ENCODE data around the gene MLLT1.

The MLLT1 gene

DNA sequence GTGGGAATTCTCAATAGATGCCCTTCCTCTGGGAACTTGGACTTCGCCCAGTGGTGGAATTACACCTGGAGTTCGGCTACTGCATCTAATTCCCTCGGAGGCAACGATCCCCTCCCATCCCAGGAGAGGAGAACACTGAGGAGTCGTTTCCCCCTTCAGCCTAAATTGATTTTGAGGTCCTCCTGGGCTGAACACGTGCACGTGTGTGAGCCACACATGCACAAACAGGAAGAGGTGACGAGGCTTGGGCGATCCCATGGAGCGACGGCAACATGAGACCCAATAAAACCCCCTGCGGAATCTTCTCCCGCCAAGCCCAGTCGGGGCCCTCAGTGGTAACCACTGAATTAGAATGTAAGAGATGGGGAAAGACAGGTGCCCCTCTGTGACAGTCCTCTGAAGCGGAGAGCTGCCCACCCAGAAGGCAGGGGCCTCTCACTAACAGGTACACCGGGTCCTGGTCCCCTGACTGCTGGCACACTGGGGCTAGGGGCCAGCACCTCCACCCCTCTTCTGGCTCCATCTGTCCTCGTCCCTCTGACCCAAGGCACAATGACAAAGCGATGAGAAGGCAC lies 4.5 kb downstream of the MLLT1 start:
- Histone ChIP-seq H3K36me3 (ENCODE audit: insufficient read depth, low read length) (0 out of 2 replicates have a peak, but pooled peaks cover 1% of the 10 kb centered on the region), H3K79me2 (ENCODE audit: control insufficient read depth, insufficient read depth, low read length, unreplicated experiment) (peaks cover 81% of the 10 kb centered on the region), H2AFZ (ENCODE audit: low read length, unreplicated experiment) (no peak overlapping the region), H3K4me1 (ENCODE audit: control insufficient read depth, insufficient read depth, low read length, unreplicated experiment) (peaks cover 73% of the 10 kb centered on the region), H3K27ac (ENCODE audit: low read depth, low read length) (peak overlapping the region; percentile 97), H3K27me3 (ENCODE audit: insufficient read depth, low read length) (no peaks in the 10 kb centered on the region), H3K4me3 (ENCODE audit: low read depth, low read length) (no peak overlapping the region)

DNA sequence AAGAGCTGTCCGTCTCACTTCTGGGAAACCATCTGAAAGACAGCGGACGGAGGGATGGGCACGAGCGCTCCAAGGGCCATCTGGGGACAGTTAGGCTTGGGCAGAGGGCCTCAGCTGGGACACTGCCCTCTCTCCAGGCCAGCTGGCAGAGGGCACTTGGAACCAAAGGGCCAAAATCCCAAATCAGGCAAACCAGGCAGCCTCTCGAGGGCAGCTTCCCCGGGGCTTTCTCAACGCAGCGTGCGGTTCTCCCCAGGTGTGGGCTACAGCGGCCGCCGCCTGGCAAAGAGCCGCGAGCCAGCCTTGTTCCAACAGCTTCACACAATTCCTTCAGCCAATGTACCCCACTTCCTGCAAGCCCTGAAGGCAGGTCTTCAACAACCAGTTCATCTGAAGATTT lies 5.0 kb downstream of the MLLT1 start:
- Histone ChIP-seq H3K27me3 (ENCODE audit: insufficient read depth, low read length) (no peaks in the 10 kb centered on the region), H3K4me3 (ENCODE audit: low read depth, low read length) (peak overlapping the region; percentile 58; the same call in 1 of the 2 replicates), H3K27ac (ENCODE audit: low read depth, low read length) (peak overlapping the region; percentile 97), H3K79me2 (ENCODE audit: control insufficient read depth, insufficient read depth, low read length, unreplicated experiment) (peaks cover 86% of the 10 kb centered on the region), H2AFZ (ENCODE audit: low read length, unreplicated experiment) (no peak overlapping the region), H3K36me3 (ENCODE audit: insufficient read depth, low read length) (0 out of 2 replicates have a peak, but pooled peaks cover 3% of the 10 kb centered on the region), H3K4me1 (ENCODE audit: control insufficient read depth, insufficient read depth, low read length, unreplicated experiment) (peaks cover 78% of the 10 kb centered on the region)

DNA sequence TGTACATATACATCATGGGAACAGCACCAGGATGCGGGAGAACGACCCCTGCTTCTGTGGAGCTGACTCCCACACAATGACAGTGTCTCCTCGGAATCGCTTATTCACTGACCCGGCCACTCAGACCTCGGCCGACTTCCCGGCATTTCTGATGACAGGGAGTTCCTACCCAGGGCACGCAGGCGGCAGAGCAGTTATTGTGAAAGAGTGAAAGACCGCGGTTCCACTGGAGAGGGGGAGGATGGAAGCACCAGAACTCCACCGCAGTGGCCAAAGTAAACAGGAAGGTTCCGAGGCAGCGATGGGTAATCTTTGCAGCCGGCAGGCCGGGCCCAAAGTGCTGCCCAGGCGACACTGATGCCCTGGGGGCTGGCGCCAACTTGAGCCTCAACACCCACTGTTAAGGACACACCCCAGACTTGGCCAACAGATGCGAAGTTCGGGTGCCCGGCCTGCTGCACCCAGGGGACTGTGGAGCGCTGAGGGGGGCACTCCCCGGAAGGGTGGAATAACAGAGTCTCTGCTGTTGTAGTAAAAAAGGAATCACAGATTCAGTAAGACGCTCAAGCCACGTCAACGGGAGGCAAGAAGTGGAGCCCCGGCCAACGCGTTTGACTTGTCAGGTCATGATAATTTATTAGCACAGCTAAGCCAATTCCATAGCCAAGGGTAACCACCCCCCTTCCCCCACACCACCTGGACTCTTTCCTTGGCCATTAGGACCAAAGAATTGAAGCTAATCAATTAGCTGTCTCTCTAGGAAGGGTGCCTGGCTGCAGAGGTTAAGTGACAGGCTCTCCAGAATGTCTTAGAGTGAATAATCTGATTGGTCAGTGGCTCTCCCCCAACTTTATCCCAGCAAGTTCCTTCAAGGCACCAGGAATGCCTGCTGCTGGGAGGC lies 5.8 kb downstream of the MLLT1 start:
- 0 out of 2 replicates have a peak, but pooled peaks cover 3% of the 10 kb centered on the region for H3K36me3 ChIP-seq (ENCODE audit: insufficient read depth, low read length)
- H3K4me1 ChIP-seq (ENCODE audit: control insufficient read depth, insufficient read depth, low read length, unreplicated experiment) = peaks cover 78% of the 10 kb centered on the region
- peak overlapping the region; percentile 97 for H3K27ac ChIP-seq (ENCODE audit: low read depth, low read length)
- H3K4me3 ChIP-seq (ENCODE audit: low read depth, low read length) = peak overlapping the region; percentile 70
- H2AFZ ChIP-seq (ENCODE audit: low read length, unreplicated experiment) = no peak overlapping the region
- peaks cover 88% of the 10 kb centered on the region for H3K79me2 ChIP-seq (ENCODE audit: control insufficient read depth, insufficient read depth, low read length, unreplicated experiment)
- H3K27me3 ChIP-seq (ENCODE audit: insufficient read depth, low read length) = no peaks in the 10 kb centered on the region

DNA sequence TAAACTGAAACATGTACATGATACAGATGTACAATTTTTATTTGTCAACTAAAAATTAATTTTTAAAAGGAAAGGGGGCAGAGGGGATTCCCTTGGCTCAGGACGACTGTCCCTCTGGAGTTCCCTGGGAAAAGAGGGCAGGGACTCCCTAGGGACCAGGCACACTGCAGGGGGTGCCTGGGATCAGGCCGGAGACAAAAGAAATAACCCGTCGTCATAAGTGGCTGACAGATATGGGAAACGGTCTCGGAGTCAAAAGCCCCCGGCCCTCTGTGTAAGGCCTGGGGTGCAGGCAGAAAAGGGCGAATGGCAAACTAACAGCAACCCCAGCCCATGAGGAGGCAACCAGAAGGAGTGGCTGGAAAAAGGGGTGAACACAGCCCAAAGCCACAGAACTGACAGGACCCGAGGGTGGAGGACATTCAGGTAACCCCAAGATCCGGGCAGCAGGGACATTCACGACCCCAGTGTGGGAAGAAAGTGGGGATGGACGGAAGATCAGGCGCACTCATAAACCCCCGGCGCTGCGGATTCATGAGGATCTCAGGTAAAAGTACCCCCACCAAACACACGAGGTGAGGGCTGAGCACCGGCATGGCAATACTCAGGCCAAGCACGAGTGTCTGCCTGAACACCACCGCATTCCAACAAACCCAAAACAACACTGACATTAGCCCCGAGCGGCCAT lies 6.7 kb downstream of the MLLT1 start:
- H3K4me1 ChIP-seq (ENCODE audit: control insufficient read depth, insufficient read depth, low read length, unreplicated experiment) = peaks cover 76% of the 10 kb centered on the region
- H3K79me2 ChIP-seq (ENCODE audit: control insufficient read depth, insufficient read depth, low read length, unreplicated experiment) = peaks cover 88% of the 10 kb centered on the region
- no peak overlapping the region for H2AFZ ChIP-seq (ENCODE audit: low read length, unreplicated experiment)
- H3K27ac ChIP-seq (ENCODE audit: low read depth, low read length) = peak overlapping the region; percentile 97
- peak overlapping the region; percentile 70 for H3K4me3 ChIP-seq (ENCODE audit: low read depth, low read length)
- H3K36me3 ChIP-seq (ENCODE audit: insufficient read depth, low read length) = 0 out of 2 replicates have a peak, but pooled peaks cover 3% of the 10 kb centered on the region
- no peaks in the 10 kb centered on the region for H3K27me3 ChIP-seq (ENCODE audit: insufficient read depth, low read length)

DNA sequence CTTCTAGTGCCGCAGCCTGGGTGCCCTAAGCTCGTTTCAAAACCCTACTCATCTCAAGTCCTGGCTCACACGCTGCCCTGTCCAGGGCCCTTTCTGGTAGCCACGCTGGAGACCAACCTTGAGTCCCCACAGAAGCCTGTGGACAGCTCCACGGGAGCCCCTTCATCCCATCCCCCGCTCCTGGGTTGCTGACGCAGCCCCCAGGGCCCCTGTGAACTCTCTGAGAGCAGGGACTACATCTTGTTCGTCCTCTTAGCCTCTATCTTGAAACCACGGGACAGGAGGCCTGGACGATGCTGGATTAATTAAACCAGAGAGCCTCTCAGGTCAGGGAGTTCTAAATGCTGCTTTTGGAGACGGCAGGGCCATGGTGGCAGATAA lies 7.4 kb downstream of the MLLT1 start:
- Histone ChIP-seq H3K4me3 (ENCODE audit: low read depth, low read length) (peak overlapping the region; percentile 70), H3K36me3 (ENCODE audit: insufficient read depth, low read length) (0 out of 2 replicates have a peak, but pooled peaks cover 3% of the 10 kb centered on the region), H3K79me2 (ENCODE audit: control insufficient read depth, insufficient read depth, low read length, unreplicated experiment) (peaks cover 88% of the 10 kb centered on the region), H3K27ac (ENCODE audit: low read depth, low read length) (peak overlapping the region; percentile 97), H3K27me3 (ENCODE audit: insufficient read depth, low read length) (no peaks in the 10 kb centered on the region), H2AFZ (ENCODE audit: low read length, unreplicated experiment) (peak overlapping the region; percentile 56), H3K4me1 (ENCODE audit: control insufficient read depth, insufficient read depth, low read length, unreplicated experiment) (peaks cover 70% of the 10 kb centered on the region)

DNA sequence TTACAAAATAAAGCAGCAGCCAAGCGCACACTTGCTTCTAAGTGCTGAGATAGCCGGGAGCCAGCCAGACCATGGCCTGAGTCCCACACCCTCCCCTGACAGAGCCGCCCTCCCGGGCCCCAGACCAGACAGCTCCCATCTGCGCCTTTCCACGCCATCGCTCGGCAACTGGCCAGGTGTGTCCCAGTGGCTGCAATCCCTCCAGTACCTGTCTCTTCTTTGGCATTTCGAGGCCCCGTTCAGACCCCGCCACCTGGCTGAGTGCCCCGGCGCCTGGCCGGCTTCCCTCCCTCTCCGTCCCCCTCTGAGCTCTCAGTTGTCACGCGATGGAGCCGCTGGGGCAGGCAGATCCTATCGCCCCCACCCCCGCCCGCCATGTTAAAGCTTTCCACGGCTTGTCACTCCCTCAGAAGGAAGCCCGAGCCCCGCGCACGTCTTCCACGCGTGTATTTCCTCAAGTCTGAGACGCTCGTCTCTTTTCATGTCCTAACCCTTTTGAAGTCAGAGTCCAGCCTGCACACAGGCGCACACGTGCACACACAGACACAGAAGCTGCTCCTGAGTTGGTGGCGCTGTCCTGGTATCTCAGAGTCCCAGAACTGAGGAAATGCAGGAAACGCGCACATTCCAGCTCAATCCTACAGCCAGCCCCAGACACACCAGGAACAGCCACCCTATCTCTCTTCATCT lies 7.9 kb downstream of the MLLT1 start:
- H3K79me2 ChIP-seq (ENCODE audit: control insufficient read depth, insufficient read depth, low read length, unreplicated experiment) = peaks cover 85% of the 10 kb centered on the region

DNA sequence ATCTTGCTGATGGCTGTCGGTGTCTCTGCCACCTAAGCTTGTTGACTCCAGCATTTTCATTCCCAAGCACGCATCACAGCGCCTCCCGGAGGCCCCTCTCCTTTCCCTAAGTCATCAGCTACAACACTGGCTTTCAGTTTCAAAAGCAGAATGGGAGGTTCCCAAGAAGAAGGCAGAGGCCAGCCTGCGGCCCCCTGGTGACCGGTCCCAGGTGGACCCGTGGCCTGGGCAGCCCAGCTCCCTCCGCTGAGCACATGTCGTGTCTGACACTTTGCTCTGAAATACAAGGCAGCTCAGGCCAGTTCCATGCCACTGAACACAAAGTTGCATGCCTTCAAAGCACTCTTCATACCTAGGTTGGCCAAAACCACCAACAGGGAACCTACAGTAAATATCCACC lies 8.5 kb downstream of the MLLT1 start:
- Histone ChIP-seq H3K4me3 (ENCODE audit: low read depth, low read length) (peak overlapping the region; percentile 70), H3K27ac (ENCODE audit: low read depth, low read length) (peak overlapping the region; percentile 97), H3K4me1 (ENCODE audit: control insufficient read depth, insufficient read depth, low read length, unreplicated experiment) (peaks cover 58% of the 10 kb centered on the region), H3K27me3 (ENCODE audit: insufficient read depth, low read length) (no peaks in the 10 kb centered on the region), H3K79me2 (ENCODE audit: control insufficient read depth, insufficient read depth, low read length, unreplicated experiment) (peaks cover 84% of the 10 kb centered on the region), H3K36me3 (ENCODE audit: insufficient read depth, low read length) (0 out of 2 replicates have a peak, but pooled peaks cover 3% of the 10 kb centered on the region), H2AFZ (ENCODE audit: low read length, unreplicated experiment) (peak overlapping the region; percentile 56)

More for the DNA sequence above, 7.9 kb downstream of the MLLT1 start:
- Histone ChIP-seq H3K4me3 (ENCODE audit: low read depth, low read length) (peak overlapping the region; percentile 70), H3K27me3 (ENCODE audit: insufficient read depth, low read length) (no peaks in the 10 kb centered on the region), H3K36me3 (ENCODE audit: insufficient read depth, low read length) (0 out of 2 replicates have a peak, but pooled peaks cover 3% of the 10 kb centered on the region), H3K27ac (ENCODE audit: low read depth, low read length) (peak overlapping the region; percentile 97), H2AFZ (ENCODE audit: low read length, unreplicated experiment) (peak overlapping the region; percentile 56), H3K4me1 (ENCODE audit: control insufficient read depth, insufficient read depth, low read length, unreplicated experiment) (peaks cover 64% of the 10 kb centered on the region)

DNA sequence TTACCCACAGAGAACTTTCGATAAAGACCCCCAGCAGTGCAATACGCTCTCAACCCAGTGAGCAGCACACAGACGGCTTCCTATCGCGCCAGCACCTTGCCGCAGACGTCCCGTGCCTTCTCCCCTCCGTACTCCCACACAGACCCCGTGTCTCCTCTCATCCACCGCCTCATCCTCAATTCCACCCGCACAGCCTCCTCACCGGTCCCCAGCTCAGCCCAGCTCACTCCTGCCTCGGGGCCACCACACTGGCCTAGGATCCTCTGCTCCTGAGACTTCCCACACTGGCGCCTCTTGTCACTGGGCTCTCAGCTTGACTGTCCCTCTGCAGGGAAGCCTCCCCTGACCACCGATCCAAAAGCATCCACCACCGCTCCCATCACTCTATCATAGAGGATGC lies 9.0 kb downstream of the MLLT1 start:
- Histone ChIP-seq H3K27ac (ENCODE audit: low read depth, low read length) (peak overlapping the region; percentile 97), H3K79me2 (ENCODE audit: control insufficient read depth, insufficient read depth, low read length, unreplicated experiment) (peaks cover 79% of the 10 kb centered on the region)

DNA sequence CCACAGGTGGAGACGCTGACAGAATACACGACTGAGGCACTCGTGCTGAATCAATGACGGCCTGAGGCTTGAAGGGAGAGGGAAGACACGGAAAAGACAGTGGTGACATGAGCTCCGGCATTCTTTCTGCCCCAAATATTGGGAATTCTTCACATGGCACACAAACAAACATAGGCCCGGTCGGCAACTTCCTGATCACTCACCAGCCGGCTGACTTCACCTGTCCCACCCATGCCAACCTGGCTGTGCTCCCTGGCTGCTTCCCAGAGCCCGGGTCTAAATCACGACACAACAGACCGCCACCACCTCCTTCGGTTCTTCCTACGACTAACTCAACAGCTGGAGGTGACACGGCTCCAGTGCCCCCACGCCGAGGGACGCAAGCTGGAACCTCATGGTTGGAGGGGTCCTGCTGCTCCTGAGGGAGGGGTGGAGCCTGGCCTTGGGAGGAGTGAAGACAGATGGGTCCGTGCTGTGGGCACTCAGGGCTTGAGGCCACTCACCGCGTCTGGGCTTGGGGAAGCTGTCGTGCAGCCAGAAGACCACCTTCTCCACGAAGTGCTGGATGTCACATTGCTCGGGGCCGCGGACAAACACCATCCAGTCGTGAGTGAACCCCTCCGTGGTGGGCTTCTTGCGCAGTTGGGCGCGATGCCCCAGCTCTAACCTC lies 9.6 kb downstream of the MLLT1 start:
- Histone ChIP-seq H2AFZ (ENCODE audit: low read length, unreplicated experiment) (no peak overlapping the region), H3K27ac (ENCODE audit: low read depth, low read length) (no peak overlapping the region), H3K4me1 (ENCODE audit: control insufficient read depth, insufficient read depth, low read length, unreplicated experiment) (peaks cover 49% of the 10 kb centered on the region), H3K36me3 (ENCODE audit: insufficient read depth, low read length) (0 out of 2 replicates have a peak, but pooled peaks cover 3% of the 10 kb centered on the region), H3K79me2 (ENCODE audit: control insufficient read depth, insufficient read depth, low read length, unreplicated experiment) (peaks cover 73% of the 10 kb centered on the region), H3K27me3 (ENCODE audit: insufficient read depth, low read length) (no peaks in the 10 kb centered on the region), H3K4me3 (ENCODE audit: low read depth, low read length) (peak overlapping the region; percentile 70; the same call in 1 of the 2 replicates)

More for the DNA sequence above, 9.0 kb downstream of the MLLT1 start:
- 0 out of 2 replicates have a peak, but pooled peaks cover 3% of the 10 kb centered on the region for H3K36me3 ChIP-seq (ENCODE audit: insufficient read depth, low read length)
- H3K4me3 ChIP-seq (ENCODE audit: low read depth, low read length) = peak overlapping the region; percentile 70
- H3K4me1 ChIP-seq (ENCODE audit: control insufficient read depth, insufficient read depth, low read length, unreplicated experiment) = peaks cover 54% of the 10 kb centered on the region
- H3K27me3 ChIP-seq (ENCODE audit: insufficient read depth, low read length) = no peaks in the 10 kb centered on the region
- no peak overlapping the region for H2AFZ ChIP-seq (ENCODE audit: low read length, unreplicated experiment)
